Esophagus (tissue), 2 donors: ENCODE results near the gene COX6B2. TPM values are rescaled to one million over a fixed set of nuclear protein-coding genes. Genes with fewer than 3 reads are reported as not detected.
A peak's percentile ranks its signal among the peaks of the same experiment; 100 is the strongest.

Source experiments
- H3K27ac ChIP-seq, 2 donors: one replicate each; pipeline ENCODE4 v1.5.1; 2013; ENCODE audit warnings: low read depth in 2 of 2, mild to moderate bottlenecking in 2 of 2, inconsistent platforms in 1 of 2, low read length in 1 of 2, moderate library complexity in 1 of 2
- H3K27me3 ChIP-seq, 2 donors: one replicate each; pipeline ENCODE4 v1.6.1; 2013; ENCODE audit warnings: low read length in 2 of 2, control low read depth in 1 of 2, mild to moderate bottlenecking in 1 of 2; ENCODE audit not compliant: insufficient read depth in 2 of 2, control insufficient read depth in 1 of 2
- H3K36me3 ChIP-seq, 2 donors: one replicate each; pipeline ENCODE4 v1.6.1; 2013; ENCODE audit warnings: low read length in 1 of 2; ENCODE audit not compliant: control insufficient read depth in 2 of 2, insufficient read depth in 2 of 2
- H3K4me1 ChIP-seq, 2 donors: one replicate each; pipeline ENCODE4 v1.6.1; 2013; ENCODE audit warnings: low read length in 1 of 2; ENCODE audit not compliant: control insufficient read depth in 2 of 2, insufficient read depth in 2 of 2
- H3K4me3 ChIP-seq, 2 donors: one replicate each; pipeline ENCODE4 v1.5.1; 2013; ENCODE audit warnings: low read length in 2 of 2, mild to moderate bottlenecking in 2 of 2, low read depth in 1 of 2, moderate library complexity in 1 of 2
- H3K9me3 ChIP-seq, 2 donors: one replicate each; pipeline ENCODE4 v1.6.1; 2013; ENCODE audit warnings: mild to moderate bottlenecking in 2 of 2, low read depth in 1 of 2, low read length in 1 of 2, moderate library complexity in 1 of 2; ENCODE audit not compliant: control insufficient read depth in 2 of 2, insufficient read depth in 1 of 2
- WGBS, 2 donors: extraction: QIAGEN DNeasy Blood & Tissue Kit; methylation state at CpG; one replicate each; pipeline ENCODE4 v1.1.7; 2013; 5-methylcytosine and 5-hydroxymethylcytosine counted together
- polyA plus RNA-seq, 2 donors: library from polyadenylated mRNA; stranded (reverse); fragments of 200-250 nt; gene quantifications; one replicate each; pipeline ENCODE4 v1.2.3, GENCODE V29; 2013
- donor health status: healthy with polysubstance abuse.
- donor health status: Bipolar disorder and iron deficiency.

The COX6B2 gene
- polyA plus RNA-seq, 2 donors, result 0.48 to 0.53 TPM

GRCh38 chr19:55362990-55363716, 8.6 kb upstream of the COX6B2 start, which contains the start of gene GARIN5B:
Gene GARIN5B, minus strand, starts transcription at chr19:55363260. Its CDS starts 194 bp downstream, at chr19:55363066.
- Histone ChIP-seq H3K36me3 (no peaks in the 10 kb centered on the region), H3K4me1 (no peaks in the 10 kb centered on the region), H3K27me3 (peaks cover 0 to 2% of the 10 kb centered on the region in 2 donors), H3K9me3 (no peaks in the 10 kb centered on the region), H3K4me3 (no peak within 1 kb of the TSS), H3K27ac (no peak within 1 kb of the TSS)
- 83% methylated on average over 27 of the region's 27 CpGs for WGBS, 2 donors

DNA sequence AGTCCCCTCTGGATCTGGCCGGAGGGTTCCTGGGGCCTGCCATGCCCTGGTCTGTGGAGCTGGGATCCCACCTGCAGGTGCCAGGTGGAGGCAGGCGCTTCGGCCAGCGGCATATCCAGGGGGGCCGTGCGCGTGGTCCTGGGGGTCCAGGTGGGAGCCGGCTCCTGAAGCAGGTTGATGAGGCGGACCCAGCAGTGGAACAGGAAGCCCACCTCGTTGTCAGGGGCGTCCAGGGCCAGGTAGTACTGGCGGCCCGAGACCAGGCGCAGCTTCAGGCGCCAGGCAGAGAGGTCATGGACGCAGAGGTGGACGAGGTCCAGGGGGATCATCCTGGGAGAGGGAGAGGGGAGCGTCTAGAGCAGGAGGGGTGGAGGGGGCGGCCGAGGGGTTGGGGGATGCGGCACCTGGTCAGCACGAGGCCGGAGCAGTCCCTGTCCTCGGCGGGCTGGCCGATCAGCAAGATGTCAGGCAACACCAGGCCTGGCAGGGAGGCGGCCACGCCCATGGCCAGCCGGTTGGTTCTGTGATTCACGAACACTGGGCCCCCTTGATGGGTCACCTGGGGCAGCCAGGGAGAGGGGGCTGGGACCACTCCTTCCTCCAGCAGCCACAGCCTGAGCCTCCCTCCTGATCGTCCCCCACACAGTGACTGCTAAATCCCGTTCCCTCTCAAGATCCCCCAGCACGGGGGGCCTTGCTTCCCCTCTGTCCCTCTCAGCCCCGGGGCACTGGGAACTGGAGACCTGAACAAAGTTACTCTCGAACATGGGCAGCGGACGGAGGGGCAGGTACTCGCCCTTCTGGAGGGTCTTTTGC, 7.9 kb upstream of the COX6B2 start:
- Histone ChIP-seq H3K9me3 (no peaks in the 10 kb centered on the region), H3K27ac (no peak overlapping the region), H3K27me3 (peaks cover 0 to 2% of the 10 kb centered on the region in 2 donors), H3K36me3 (no peaks in the 10 kb centered on the region), H3K4me1 (no peaks in the 10 kb centered on the region), H3K4me3 (no peak overlapping the region)
- 75 to 76% methylated on average over 29 to 38 of the region's 38 CpGs for WGBS, 2 donors

GRCh38 chr19:55360902-55361301, 6.4 kb upstream of the COX6B2 start:
- H3K36me3 ChIP-seq, result no peaks in the 10 kb centered on the region
- H3K4me1 ChIP-seq, result no peaks in the 10 kb centered on the region
- H3K9me3 ChIP-seq, result no peaks in the 10 kb centered on the region
- peaks cover 0 to 2% of the 10 kb centered on the region in 2 donors for H3K27me3 ChIP-seq
- no peak overlapping the region for H3K4me3 ChIP-seq
- H3K27ac ChIP-seq, result no peak overlapping the region
- WGBS, 2 donors, result 89 to 95% methylated on average over 16 of the region's 16 CpGs

DNA sequence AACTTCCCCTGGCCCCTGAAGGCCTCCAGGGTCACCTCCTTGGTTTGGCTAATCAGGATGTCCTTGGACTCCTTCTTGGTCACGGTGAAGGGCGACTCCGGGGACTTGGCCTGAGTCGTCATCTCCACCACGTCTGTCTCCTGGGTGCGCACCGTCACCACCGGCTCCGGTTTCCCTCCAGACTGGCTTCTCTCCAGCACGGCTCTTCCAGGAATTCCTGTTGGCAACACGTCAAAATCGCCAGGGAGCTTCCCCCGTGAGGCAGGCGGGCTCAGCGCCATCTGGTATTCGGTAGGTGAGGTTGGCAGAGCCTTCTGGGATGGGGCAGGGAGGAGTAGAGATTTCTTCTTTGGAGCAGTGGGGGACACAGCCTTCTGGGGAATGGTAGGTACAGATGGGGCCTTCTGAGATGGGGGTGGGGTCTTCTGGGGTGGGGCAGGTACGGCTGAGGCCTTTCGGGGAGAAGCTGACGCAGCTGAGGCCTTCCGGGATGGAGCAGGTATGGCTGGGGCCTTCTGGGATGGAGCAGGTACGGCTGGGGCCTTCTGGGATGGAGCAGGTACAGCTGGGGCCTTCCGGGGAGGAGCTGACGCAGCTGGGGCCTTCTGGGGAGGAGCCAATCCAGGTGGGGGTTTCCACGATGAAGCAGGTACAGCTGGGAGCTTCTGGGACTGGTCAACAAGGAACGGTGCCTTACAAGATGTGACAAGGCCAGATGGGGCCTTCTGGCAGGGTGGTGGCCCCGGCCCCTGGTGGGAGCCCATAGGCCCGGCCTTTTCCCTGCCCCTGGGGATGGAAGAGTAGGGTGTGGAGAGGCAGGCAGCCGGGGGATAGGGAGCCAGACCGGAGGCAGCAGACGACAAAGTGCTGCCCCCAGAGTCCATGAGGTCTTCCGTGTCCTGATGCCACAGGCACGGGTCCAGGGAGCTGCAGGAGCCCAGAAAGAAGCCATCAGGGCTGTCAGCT, 4.7 kb upstream of the COX6B2 start:
- H3K4me3 ChIP-seq, result no peak overlapping the region
- no peaks in the 10 kb centered on the region for H3K9me3 ChIP-seq
- no peaks in the 10 kb centered on the region for H3K36me3 ChIP-seq
- 67 to 71% methylated on average over 32 of the region's 32 CpGs for WGBS, 2 donors
- no peak overlapping the region for H3K27ac ChIP-seq
- H3K27me3 ChIP-seq, result peaks cover 0 to 2% of the 10 kb centered on the region in 2 donors
- H3K4me1 ChIP-seq, result peaks cover 0 to 3% of the 10 kb centered on the region in 2 donors

- peaks cover 2 to 3% of the 10 kb centered on the region in 2 donors for H3K4me1 ChIP-seq
- WGBS, 2 donors, result 88% methylated on average over 19 of the region's 19 CpGs
- H3K27me3 ChIP-seq, result peaks cover 0 to 3% of the 10 kb centered on the region in 2 donors
- H3K9me3 ChIP-seq, result peaks cover 0 to 2% of the 10 kb centered on the region in 2 donors
- no peaks in the 10 kb centered on the region for H3K36me3 ChIP-seq
- no peak overlapping the region for H3K4me3 ChIP-seq
- H3K27ac ChIP-seq, result no peak overlapping the region
Observed at GRCh38 chr19:55358493-55358892, 4.0 kb upstream of the COX6B2 start.

DNA sequence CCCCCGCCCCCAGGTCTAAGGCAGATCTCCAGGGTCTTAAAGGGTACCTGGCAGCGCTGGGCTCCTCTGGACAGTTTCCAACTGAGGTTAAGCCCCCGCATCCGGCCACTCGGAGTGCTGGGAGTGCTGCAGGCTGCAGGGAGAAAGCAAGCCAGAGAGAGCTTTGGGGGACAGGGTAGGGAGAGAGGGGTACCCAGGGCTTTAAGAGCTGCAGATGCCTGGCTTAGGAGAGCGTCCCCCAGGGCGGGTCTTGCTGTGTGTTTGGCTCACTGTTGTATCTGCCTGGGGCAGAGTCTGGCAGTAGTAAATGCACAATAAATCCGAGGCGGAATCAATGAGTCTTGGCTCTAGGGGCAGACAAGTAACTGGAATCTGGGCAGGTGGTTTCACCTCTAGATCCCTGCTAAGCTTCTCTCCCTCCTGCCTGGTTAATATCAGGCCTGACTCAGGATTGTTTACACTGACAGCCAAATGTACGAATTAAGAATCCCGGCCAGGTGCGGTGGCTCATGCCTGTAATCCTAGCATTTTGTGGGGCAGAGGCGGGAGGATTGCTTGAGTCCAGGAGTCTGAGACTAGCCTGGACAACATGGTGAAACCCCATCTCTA, 798 bp upstream of the COX6B2 start:
- 20% methylated on average over 12 to 13 of the region's 13 CpGs for WGBS, 2 donors
- peaks cover 0 to 15% of the 10 kb centered on the region in 2 donors for H3K27me3 ChIP-seq

DNA sequence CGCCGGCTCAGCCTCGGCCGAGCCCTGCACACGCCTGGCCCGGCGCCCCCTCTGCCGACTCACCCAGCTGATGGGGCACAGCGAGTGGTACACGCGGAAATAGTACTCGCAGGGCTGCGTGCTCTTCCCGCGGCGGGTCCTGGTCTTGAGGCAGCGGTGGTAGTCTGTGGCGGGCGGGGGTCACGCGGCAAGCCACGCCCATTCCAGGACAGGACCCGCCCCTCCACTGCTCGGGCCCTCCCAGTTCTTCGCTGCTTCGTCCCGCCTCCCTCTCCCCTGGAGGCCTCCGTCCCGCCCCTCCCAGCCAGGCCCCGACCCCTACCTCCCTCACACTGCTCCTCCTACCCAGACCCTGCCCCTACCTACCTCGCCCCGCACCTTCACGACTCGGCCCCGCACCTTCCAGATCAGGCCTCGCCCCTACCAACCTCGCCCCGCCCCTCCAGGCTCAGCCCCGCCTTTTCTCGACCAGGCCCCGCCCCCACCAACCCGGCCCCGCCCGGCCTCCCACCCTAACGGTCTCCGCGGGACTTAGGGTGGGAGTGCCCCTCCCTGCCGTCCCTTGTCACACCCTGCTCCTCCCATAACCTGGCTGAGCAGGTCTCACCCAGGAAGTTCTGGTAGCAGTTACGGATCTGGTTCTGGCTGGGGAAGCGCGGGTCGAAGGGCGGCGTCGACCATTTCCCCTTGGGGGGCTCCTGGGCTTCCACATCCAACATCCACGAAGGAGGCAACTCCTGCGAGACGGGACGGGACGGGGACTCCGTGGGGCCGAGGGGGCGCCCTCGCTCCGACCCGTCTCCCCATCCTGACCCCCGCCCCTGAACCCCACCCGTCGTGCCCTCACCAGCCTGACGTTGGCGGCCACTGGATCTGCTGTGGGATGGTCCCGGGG, 469 bp downstream of the COX6B2 start:
- H3K36me3 ChIP-seq, result no peaks in the 10 kb centered on the region
- peaks cover 0 to 5% of the 10 kb centered on the region in 2 donors for H3K9me3 ChIP-seq
- H3K4me3 ChIP-seq, result peak overlapping the region; percentile 35 to 46
- H3K27ac ChIP-seq, result no peak overlapping the region
- H3K4me1 ChIP-seq, result peaks cover 3 to 11% of the 10 kb centered on the region in 2 donors
- 1 to 2% methylated on average over 62 to 72 of the region's 72 CpGs for WGBS, 2 donors
- H3K27me3 ChIP-seq, result peaks cover 0 to 13% of the 10 kb centered on the region in 2 donors

More for the DNA sequence above, 798 bp upstream of the COX6B2 start:
- no peaks in the 10 kb centered on the region for H3K36me3 ChIP-seq
- peak overlapping the region in 1 of 2 donors; percentile 68 for H3K27ac ChIP-seq
- H3K4me1 ChIP-seq, result peaks cover 3 to 11% of the 10 kb centered on the region in 2 donors
- H3K9me3 ChIP-seq, result peaks cover 0 to 5% of the 10 kb centered on the region in 2 donors
- no peak overlapping the region for H3K4me3 ChIP-seq

GRCh38 chr19:55353356-55353802, 1.1 kb downstream of the COX6B2 start:
- H3K36me3 ChIP-seq, result no peaks in the 10 kb centered on the region
- WGBS, 2 donors, result 4% methylated on average over 24 of the region's 24 CpGs
- H3K9me3 ChIP-seq, result peaks cover 0 to 5% of the 10 kb centered on the region in 2 donors
- peak overlapping the region; percentile 35 to 46 for H3K4me3 ChIP-seq
- H3K27ac ChIP-seq, result no peak overlapping the region
- peaks cover 3 to 11% of the 10 kb centered on the region in 2 donors for H3K4me1 ChIP-seq
- H3K27me3 ChIP-seq, result peaks cover 0 to 13% of the 10 kb centered on the region in 2 donors
